ENCODE results near the gene PRKCB. TPM values are rescaled to one million over a fixed set of nuclear protein-coding genes. Genes with fewer than 3 reads are reported as not detected.

The PRKCB gene
- total and polyA plus RNA-seq, 2 experiments from 2014 or later = 0.70 to 0.92 TPM

- 80% methylated on average over 7 of the region's 7 CpGs for WGBS (ENCODE audit: low lambda C conversion rate, missing lambda C conversion rate)
Observed at GRCh38 chr16:24124291-24124690, 288.5 kb downstream of the PRKCB start.

GRCh38 chr16:24125214-24125613, 289.4 kb downstream of the PRKCB start:
- WGBS (ENCODE audit: low lambda C conversion rate, missing lambda C conversion rate) = 72% methylated on average over 3 of the region's 3 CpGs
- Histone ChIP-seq H3K27ac (no peak overlapping the region), H2AFZ (no peak overlapping the region), H3K4me3 (no peak overlapping the region), H3K9me3 (ENCODE audit: low read depth) (no peaks in the 10 kb centered on the region), H3K27me3 (peaks cover 27% of the 10 kb centered on the region), H4K20me1 (ENCODE audit: insufficient read depth, poor library complexity, severe bottlenecking) (no peaks in the 10 kb centered on the region), H3K79me2 (no peaks in the 10 kb centered on the region), H3K36me3 (replicated peaks; ENCODE audit: insufficient read depth, low read depth) (no peaks in the 10 kb centered on the region), H3K4me2 (no peak overlapping the region), H3K9me2 (replicated peaks; ENCODE audit: insufficient read depth) (no peaks in the 10 kb centered on the region), H3K4me1 (ENCODE audit: insufficient read depth) (no peaks in the 10 kb centered on the region)
- TF ChIP-seq EZH2phosphoT487 (IDR thresholded peaks at IDR 0.05; ENCODE audit: low read depth, severe bottlenecking, unreplicated experiment) (no peak), CTCF (IDR thresholded peaks at IDR 0.05; ENCODE audit: poor library complexity) (no peak), EZH2 (IDR thresholded peaks at IDR 0.05; ENCODE audit: borderline replicate concordance) (no peak)
- DNase-seq (ENCODE audit: low spot score) = no peak

More at GRCh38 chr16:24124291-24124690, 288.5 kb downstream of the PRKCB start:
- H3K4me3 ChIP-seq = no peak overlapping the region
- H3K9me3 ChIP-seq (ENCODE audit: low read depth) = no peaks in the 10 kb centered on the region
- peaks cover 25% of the 10 kb centered on the region for H3K27me3 ChIP-seq
- TF ChIP-seq CTCF (IDR thresholded peaks at IDR 0.05; ENCODE audit: poor library complexity) = no peak
- H3K79me2 ChIP-seq = no peaks in the 10 kb centered on the region
- H3K9me2 ChIP-seq (replicated peaks; ENCODE audit: insufficient read depth) = no peaks in the 10 kb centered on the region
- no peaks in the 10 kb centered on the region for H3K4me1 ChIP-seq (ENCODE audit: insufficient read depth)
- no peak for DNase-seq (ENCODE audit: low spot score)
- no peaks in the 10 kb centered on the region for H3K36me3 ChIP-seq (replicated peaks; ENCODE audit: insufficient read depth, low read depth)
- H3K27ac ChIP-seq = no peak overlapping the region
- no peak overlapping the region for H3K4me2 ChIP-seq
- H2AFZ ChIP-seq = no peak overlapping the region
- no peaks in the 10 kb centered on the region for H4K20me1 ChIP-seq (ENCODE audit: insufficient read depth, poor library complexity, severe bottlenecking)

DNA sequence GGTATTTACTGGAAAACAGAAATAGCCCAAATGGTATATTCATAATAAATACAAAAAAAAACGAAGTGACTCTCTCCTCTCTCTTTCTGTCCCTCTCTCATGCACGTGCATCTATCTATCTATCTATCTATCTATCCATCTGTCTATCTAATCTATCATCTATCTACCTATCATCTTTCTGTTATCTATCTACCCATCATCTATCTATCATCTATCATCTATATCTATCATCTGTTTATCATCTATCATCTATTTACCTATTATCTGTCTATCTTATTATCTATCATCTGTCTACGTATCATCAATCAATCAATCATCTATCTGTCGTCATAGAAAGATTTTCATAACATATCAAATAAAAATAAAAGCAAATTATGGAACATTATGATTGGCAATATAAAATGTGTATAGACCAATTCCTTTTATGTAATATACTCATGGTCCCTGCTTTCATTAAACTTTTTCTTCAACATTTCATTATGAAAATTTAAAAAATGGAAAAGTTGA, 293.7 kb downstream of the PRKCB start:
- no peak for DNase-seq (ENCODE audit: low spot score)
- no peak for TF ChIP-seq EZH2phosphoT487 (IDR thresholded peaks at IDR 0.05; ENCODE audit: low read depth, severe bottlenecking, unreplicated experiment)
- no peak for TF ChIP-seq EZH2 (IDR thresholded peaks at IDR 0.05; ENCODE audit: borderline replicate concordance)
- no peak for TF ChIP-seq CTCF (IDR thresholded peaks at IDR 0.05; ENCODE audit: poor library complexity)
- H3K4me2 ChIP-seq = no peak overlapping the region
- no peaks in the 10 kb centered on the region for H3K9me3 ChIP-seq (ENCODE audit: low read depth)
- no peak overlapping the region for H3K4me3 ChIP-seq
- no peaks in the 10 kb centered on the region for H3K79me2 ChIP-seq
- no peak overlapping the region for H2AFZ ChIP-seq
- H3K27me3 ChIP-seq = peaks cover 22% of the 10 kb centered on the region
- H3K27ac ChIP-seq = no peak overlapping the region
- H4K20me1 ChIP-seq (ENCODE audit: insufficient read depth, poor library complexity, severe bottlenecking) = no peaks in the 10 kb centered on the region
- no peaks in the 10 kb centered on the region for H3K9me2 ChIP-seq (replicated peaks; ENCODE audit: insufficient read depth)
- H3K36me3 ChIP-seq (replicated peaks; ENCODE audit: insufficient read depth, low read depth) = no peaks in the 10 kb centered on the region
- WGBS (ENCODE audit: low lambda C conversion rate, missing lambda C conversion rate) = 82% methylated on average over 4 of the region's 4 CpGs
- no peaks in the 10 kb centered on the region for H3K4me1 ChIP-seq (ENCODE audit: insufficient read depth)
